GM12872 (cell line): ENCODE results near the gene RNF225.

Experiments
- TF ChIP-seq, protein P1 (sequence below): IDR thresholded peaks from 3 replicates; pipeline ENCODE4 v1.5.1; 2011; ENCODE audit warnings: low read depth, mild to moderate bottlenecking, low read length, moderate library complexity; ENCODE audit not compliant: insufficient read depth

Gene RNF225

DNA sequence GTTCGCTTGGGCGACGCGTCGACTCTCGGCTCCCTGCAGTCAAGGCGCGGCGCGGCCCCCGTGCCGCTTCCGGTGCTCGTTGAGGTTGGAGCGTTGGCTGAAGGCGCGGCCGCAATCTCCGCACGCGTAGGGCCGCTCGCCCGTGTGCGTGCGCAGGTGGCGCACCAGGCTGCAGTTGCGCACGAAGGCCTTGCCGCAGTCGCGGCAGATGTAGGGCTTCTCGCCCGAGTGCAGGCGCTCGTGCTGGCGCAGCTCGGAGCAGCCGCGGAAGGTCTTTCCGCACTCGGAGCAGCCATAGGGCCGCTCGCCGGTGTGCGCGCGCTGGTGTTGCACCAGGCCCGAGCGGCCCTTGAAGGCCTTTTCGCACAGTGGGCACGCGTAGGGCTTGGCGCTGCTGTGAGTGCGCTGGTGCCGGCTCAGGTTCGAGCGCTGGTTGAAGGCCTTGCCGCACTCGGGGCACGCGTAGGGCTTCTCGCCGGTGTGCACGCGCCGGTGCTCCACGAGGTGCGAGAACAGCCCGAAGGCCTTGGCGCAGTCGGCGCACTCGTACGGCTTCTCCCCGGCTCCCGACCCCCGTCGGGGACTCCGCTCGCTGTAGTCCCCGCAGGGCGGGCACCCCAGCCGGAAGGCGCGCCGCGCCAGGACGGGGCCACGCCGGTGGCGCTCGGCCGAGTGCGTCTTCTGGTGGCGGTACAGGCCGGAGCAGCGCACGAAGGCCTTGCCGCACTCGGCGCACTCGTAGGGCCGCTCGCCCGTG is 27.6 kb upstream of the RNF225 start:
- TF ChIP-seq, protein P1, sequence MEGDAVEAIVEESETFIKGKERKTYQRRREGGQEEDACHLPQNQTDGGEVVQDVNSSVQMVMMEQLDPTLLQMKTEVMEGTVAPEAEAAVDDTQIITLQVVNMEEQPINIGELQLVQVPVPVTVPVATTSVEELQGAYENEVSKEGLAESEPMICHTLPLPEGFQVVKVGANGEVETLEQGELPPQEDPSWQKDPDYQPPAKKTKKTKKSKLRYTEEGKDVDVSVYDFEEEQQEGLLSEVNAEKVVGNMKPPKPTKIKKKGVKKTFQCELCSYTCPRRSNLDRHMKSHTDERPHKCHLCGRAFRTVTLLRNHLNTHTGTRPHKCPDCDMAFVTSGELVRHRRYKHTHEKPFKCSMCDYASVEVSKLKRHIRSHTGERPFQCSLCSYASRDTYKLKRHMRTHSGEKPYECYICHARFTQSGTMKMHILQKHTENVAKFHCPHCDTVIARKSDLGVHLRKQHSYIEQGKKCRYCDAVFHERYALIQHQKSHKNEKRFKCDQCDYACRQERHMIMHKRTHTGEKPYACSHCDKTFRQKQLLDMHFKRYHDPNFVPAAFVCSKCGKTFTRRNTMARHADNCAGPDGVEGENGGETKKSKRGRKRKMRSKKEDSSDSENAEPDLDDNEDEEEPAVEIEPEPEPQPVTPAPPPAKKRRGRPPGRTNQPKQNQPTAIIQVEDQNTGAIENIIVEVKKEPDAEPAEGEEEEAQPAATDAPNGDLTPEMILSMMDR, result no peak

DNA sequence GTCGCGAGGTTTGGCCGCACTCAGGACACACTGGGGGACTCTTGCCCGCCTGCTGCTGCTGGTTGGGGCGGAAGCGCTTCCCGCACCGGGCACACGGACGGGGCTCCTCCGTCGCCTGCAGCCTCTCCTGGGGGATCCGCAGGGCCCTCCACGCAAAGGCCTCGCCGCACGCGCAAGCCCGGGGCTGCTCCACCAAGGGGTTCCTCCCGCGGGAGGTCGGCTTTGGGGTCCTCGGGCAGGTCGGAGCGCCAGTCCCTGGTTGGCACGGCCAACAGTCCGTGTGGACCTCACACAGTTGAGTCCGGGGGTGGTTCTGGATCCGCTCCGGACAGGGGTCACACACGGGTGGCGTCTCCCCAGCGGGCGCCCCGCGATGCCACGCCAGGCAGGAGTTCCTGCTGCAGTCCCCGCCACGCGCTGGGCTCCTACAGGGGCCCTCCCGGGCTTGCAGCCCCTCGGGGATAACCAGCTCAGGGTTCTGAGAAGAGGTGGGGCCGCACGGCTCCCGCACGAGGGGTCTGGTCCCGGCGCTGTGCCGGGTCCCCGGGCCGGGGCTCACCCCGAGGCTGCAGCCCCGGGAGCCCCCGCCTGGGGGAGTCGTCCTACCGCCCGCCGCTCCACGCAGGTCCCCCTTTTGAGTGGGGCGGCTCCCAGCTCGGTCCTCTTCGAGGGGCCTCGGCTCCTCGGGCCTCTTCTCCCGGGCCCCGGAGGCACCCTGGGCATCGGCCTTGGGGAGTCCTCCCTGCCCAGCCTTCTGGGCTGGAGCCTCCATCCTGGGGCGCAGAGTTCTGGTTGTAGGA is 26.7 kb upstream of the RNF225 start:
- TF ChIP-seq, protein P1, result no peak

DNA sequence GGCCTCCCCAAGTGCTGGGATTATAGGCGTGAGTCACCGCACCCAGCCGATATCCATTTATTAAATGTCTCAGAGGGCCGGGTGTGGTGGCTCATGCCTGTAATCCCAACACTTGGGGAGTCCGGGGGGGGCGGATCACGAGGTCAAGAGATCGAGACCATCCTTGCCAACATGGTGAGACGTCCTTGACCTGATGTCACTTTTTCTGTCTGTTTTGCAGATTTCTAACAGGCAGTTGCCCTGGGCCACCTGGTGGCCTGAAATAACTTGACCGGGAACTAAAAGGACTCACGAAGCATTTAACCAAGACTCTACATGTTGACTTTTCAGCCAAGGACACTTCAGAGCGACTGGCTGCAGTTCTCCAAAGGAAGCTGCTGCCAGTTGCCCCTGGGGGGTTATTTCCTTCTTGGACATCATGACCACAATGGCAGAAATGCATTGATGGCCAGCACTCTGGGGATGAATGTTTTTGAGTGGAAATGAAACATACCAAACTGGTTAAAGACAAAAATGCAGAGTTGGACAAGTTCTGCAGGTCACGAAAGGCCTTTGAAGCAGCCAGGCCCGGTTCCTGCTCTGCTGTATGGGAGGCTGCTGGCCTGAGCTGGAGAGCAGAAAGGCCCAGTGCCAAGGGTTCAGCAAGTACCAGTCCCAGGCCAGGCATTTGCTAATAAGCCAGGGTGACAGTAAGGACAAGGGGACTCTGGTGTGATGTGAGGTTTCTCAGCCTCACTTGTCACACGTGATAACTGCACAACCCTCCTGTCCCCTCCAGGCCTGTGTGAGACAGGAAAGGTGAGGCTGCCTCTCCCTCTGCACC is 22.9 kb upstream of the RNF225 start:
- TF ChIP-seq, protein P1, result 0 out of 3 replicates have a peak, but pooled peaks have one; percentile 8

DNA sequence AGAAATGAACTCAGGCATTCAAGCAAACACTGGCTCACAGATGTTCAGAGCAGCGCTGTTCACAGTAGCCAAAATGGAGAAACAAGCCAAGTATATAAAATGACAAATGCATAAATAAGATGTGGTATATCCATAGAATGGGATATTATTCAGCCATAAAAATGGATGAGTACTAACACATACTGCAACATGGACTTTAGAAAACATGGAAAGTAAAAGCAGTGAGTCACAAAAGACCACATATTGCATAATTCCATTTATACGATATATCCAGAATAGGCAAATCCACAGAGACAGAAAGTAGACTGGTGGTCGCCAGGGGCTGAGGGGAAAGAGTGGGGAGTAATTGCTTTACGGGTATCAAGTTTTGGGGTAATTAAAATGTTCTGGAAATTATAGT is 21.3 kb upstream of the RNF225 start:
- TF ChIP-seq, protein P1, result no peak

DNA sequence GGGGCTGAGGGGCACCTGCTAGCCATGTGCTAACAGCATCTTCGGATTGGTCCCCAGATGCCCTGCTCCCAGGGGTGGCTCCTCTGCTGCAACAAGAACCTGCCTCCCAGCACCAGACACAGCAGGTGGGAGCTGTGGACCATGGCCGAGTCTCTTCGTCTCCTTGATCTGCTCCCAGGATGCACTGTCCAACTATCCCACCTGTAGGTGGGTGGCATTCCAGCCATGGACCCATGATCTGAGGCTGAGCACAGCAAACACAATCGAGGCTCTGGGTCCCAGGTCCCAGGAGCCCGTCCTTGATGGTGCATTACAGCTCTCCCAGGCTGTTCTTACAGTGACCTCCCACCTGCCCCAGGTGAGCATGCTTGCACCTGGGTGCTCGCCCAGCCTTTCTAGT is 16.2 kb upstream of the RNF225 start:
- TF ChIP-seq, protein P1, result no peak

GRCh38 chr19:58380037-58380661 is 15.3 kb upstream of the RNF225 start:
- TF ChIP-seq, protein P1, result no peak
